ENCODE measurements around the gene NFIA. TPM values are rescaled to one million over a fixed set of nuclear protein-coding genes. Genes with fewer than 3 reads are reported as not detected.

NFIA gene
- total and polyA plus RNA-seq, 9 of the 15 experiments (the other 6 are each of a cell fraction or from before 2014, with no cell fraction given) = 5.3 to 24.9 (median 9.8) TPM

GRCh38 chr1:61184040-61184713, 101.8 kb downstream of the NFIA start (continued):
- TF ChIP-seq, protein P1, sequence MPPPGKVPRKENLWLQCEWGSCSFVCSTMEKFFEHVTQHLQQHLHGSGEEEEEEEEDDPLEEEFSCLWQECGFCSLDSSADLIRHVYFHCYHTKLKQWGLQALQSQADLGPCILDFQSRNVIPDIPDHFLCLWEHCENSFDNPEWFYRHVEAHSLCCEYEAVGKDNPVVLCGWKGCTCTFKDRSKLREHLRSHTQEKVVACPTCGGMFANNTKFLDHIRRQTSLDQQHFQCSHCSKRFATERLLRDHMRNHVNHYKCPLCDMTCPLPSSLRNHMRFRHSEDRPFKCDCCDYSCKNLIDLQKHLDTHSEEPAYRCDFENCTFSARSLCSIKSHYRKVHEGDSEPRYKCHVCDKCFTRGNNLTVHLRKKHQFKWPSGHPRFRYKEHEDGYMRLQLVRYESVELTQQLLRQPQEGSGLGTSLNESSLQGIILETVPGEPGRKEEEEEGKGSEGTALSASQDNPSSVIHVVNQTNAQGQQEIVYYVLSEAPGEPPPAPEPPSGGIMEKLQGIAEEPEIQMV (tag; conservative IDR thresholded peaks at IDR 0.05; ENCODE audit: low read depth) = peak; percentile 57; the same call in 1 of the 2 replicates
- TF ChIP-seq CHAMP1 (IDR thresholded peaks at IDR 0.05) (peak; percentile 90), CHD4 (IDR thresholded peaks at IDR 0.05; ENCODE audit: insufficient read depth, insufficient replicate concordance, low read depth, low read length, poor library complexity, severe bottlenecking) (no peak), ELF1 (tag; IDR thresholded peaks at IDR 0.05) (peak; percentile 76), ATF4 (CRISPR knock-in tag; IDR thresholded peaks at IDR 0.05) (0 out of 2 replicates have a peak, but pooled peaks have one; percentile 44), RNF219 (CRISPR knock-in tag; IDR thresholded peaks at IDR 0.05) (no peak), E4F1 (CRISPR knock-in tag; IDR thresholded peaks at IDR 0.05; ENCODE audit: borderline replicate concordance) (no peak), MXD1 (CRISPR knock-in tag; IDR thresholded peaks at IDR 0.05; ENCODE audit: borderline replicate concordance, poor library complexity, severe bottlenecking) (peak; percentile 48), FOXJ2 (tag; IDR thresholded peaks at IDR 0.05) (peak; percentile 87), ZNF239 (CRISPR knock-in tag; IDR thresholded peaks at IDR 0.05) (peak; percentile 42)
